ENCODE data around the gene WIPI1.

Gene WIPI1

GRCh38 chr17:68390888-68391545, 66.3 kb downstream of the WIPI1 start:
- Histone ChIP-seq H3K27ac (replicated peaks; ENCODE audit: low read length) (no peak overlapping the region), H3K4me3 (ENCODE audit: low read length in 2 of 2) (no peak overlapping the region), H3K4me2 (ENCODE audit: insufficient read depth, low read length, poor library complexity, severe bottlenecking) (no peak overlapping the region)

GRCh38 chr17:68389041-68389440, 68.3 kb downstream of the WIPI1 start:
- Histone ChIP-seq H3K9me3 (replicated peaks in 1 of 2; ENCODE audit: control insufficient read depth in 2 of 2, insufficient read depth in 1 of 2, low read depth in 1 of 2, low read length in 2 of 2) (no peaks in the 10 kb centered on the region), H3K36me3 (replicated peaks in 1 of 2; ENCODE audit: control insufficient read depth in 2 of 2, insufficient read depth in 2 of 2, low read length in 2 of 2) (no peaks in the 10 kb centered on the region), H2BK12ac (ENCODE audit: low read length) (no peak overlapping the region), H4K91ac (ENCODE audit: low read depth, low read length, poor library complexity) (no peak overlapping the region), H3K4me3 (ENCODE audit: low read length in 2 of 2) (no peak overlapping the region), H2BK120ac (ENCODE audit: low read depth, low read length) (no peak overlapping the region), H2BK5ac (ENCODE audit: low read length) (no peak overlapping the region), H3K4me1 (ENCODE audit: control insufficient read depth in 2 of 2, insufficient read depth in 1 of 2, low read depth in 1 of 2, low read length in 2 of 2) (peaks cover 0 to under 1% of the 10 kb centered on the region in 2 donors), H3K27me3 (ENCODE audit: control insufficient read depth in 3 of 3, insufficient read depth in 3 of 3, low read depth in 1 of 3, low read length in 3 of 3) (no peaks in the 10 kb centered on the region), H3K14ac (ENCODE audit: low read length) (no peak overlapping the region), H3K18ac (ENCODE audit: low read length) (no peak overlapping the region), H2BK15ac (ENCODE audit: low read length) (no peak overlapping the region), H3K9ac (ENCODE audit: low read depth, low read length, poor library complexity) (no peak overlapping the region), H2AK5ac (ENCODE audit: low read depth, low read length) (no peak overlapping the region), H3K27ac (replicated peaks; ENCODE audit: low read length) (no peak overlapping the region), H4K8ac (ENCODE audit: low read depth, low read length) (no peak overlapping the region), H3K79me1 (ENCODE audit: low read depth, low read length) (no peaks in the 10 kb centered on the region), H3K4me2 (ENCODE audit: insufficient read depth, low read length, poor library complexity, severe bottlenecking) (no peak overlapping the region), H3K4ac (ENCODE audit: low read length) (no peak overlapping the region), H3K23ac (ENCODE audit: low read depth, low read length, poor library complexity) (no peak overlapping the region), H2AFZ (ENCODE audit: low read length) (no peak overlapping the region)
- DNase-seq (ENCODE audit: low spot score) = no peak
- WGBS, 2 donors (ENCODE audit: extremely low coverage in 2 of 2, insufficient read length in 2 of 2, insufficient replicate concordance in 1 of 2) = no CpG with 5 or more reads among the region's 7 CpGs

More at GRCh38 chr17:68390888-68391545, 66.3 kb downstream of the WIPI1 start:
- H3K4me1 ChIP-seq (ENCODE audit: control insufficient read depth in 2 of 2, insufficient read depth in 1 of 2, low read depth in 1 of 2, low read length in 2 of 2) = no peaks in the 10 kb centered on the region
- H3K9ac ChIP-seq (ENCODE audit: low read depth, low read length, poor library complexity) = no peak overlapping the region
- no peak overlapping the region for H2BK12ac ChIP-seq (ENCODE audit: low read length)
- H2AFZ ChIP-seq (ENCODE audit: low read length) = no peak overlapping the region
- no peak overlapping the region for H3K23ac ChIP-seq (ENCODE audit: low read depth, low read length, poor library complexity)
- H2BK5ac ChIP-seq (ENCODE audit: low read length) = no peak overlapping the region
- H2BK15ac ChIP-seq (ENCODE audit: low read length) = no peak overlapping the region
- no peaks in the 10 kb centered on the region for H3K27me3 ChIP-seq (ENCODE audit: control insufficient read depth in 3 of 3, insufficient read depth in 3 of 3, low read depth in 1 of 3, low read length in 3 of 3)
- no peak overlapping the region for H3K18ac ChIP-seq (ENCODE audit: low read length)
- H3K79me1 ChIP-seq (ENCODE audit: low read depth, low read length) = no peaks in the 10 kb centered on the region
- WGBS, 2 donors (ENCODE audit: extremely low coverage in 2 of 2, insufficient read length in 2 of 2, insufficient replicate concordance in 1 of 2) = no CpG with 5 or more reads among the region's 11 CpGs
- no peak overlapping the region for H4K91ac ChIP-seq (ENCODE audit: low read depth, low read length, poor library complexity)
- H3K9me3 ChIP-seq (replicated peaks in 1 of 2; ENCODE audit: control insufficient read depth in 2 of 2, insufficient read depth in 1 of 2, low read depth in 1 of 2, low read length in 2 of 2) = peaks cover 2 to 12% of the 10 kb centered on the region in 2 donors
- no peak overlapping the region for H4K8ac ChIP-seq (ENCODE audit: low read depth, low read length)
- H3K14ac ChIP-seq (ENCODE audit: low read length) = no peak overlapping the region
- peaks cover 0 to 11% of the 10 kb centered on the region in 2 donors for H3K36me3 ChIP-seq (replicated peaks in 1 of 2; ENCODE audit: control insufficient read depth in 2 of 2, insufficient read depth in 2 of 2, low read length in 2 of 2)
- H2AK5ac ChIP-seq (ENCODE audit: low read depth, low read length) = no peak overlapping the region
- no peak overlapping the region for H2BK120ac ChIP-seq (ENCODE audit: low read depth, low read length)
- no peak overlapping the region for H3K4ac ChIP-seq (ENCODE audit: low read length)
- no peak for DNase-seq (ENCODE audit: low spot score)

GRCh38 chr17:68387435-68388218, 69.7 kb downstream of the WIPI1 start:
- H2AFZ ChIP-seq (ENCODE audit: low read length) = no peak overlapping the region
- H3K27me3 ChIP-seq (ENCODE audit: control insufficient read depth in 3 of 3, insufficient read depth in 3 of 3, low read depth in 1 of 3, low read length in 3 of 3) = no peaks in the 10 kb centered on the region
- no peak for DNase-seq (ENCODE audit: low spot score)
- no peaks in the 10 kb centered on the region for H3K79me1 ChIP-seq (ENCODE audit: low read depth, low read length)
- H3K4me2 ChIP-seq (ENCODE audit: insufficient read depth, low read length, poor library complexity, severe bottlenecking) = no peak overlapping the region
- no peaks in the 10 kb centered on the region for H3K9me3 ChIP-seq (replicated peaks in 1 of 2; ENCODE audit: control insufficient read depth in 2 of 2, insufficient read depth in 1 of 2, low read depth in 1 of 2, low read length in 2 of 2)
- H2BK5ac ChIP-seq (ENCODE audit: low read length) = no peak overlapping the region
- no peak overlapping the region for H3K9ac ChIP-seq (ENCODE audit: low read depth, low read length, poor library complexity)
- H3K4me1 ChIP-seq (ENCODE audit: control insufficient read depth in 2 of 2, insufficient read depth in 1 of 2, low read depth in 1 of 2, low read length in 2 of 2) = peaks cover 2 to 9% of the 10 kb centered on the region in 2 donors
- H3K4ac ChIP-seq (ENCODE audit: low read length) = no peak overlapping the region
- no peak overlapping the region for H3K27ac ChIP-seq (replicated peaks; ENCODE audit: low read length)
- no peaks in the 10 kb centered on the region for H3K36me3 ChIP-seq (replicated peaks in 1 of 2; ENCODE audit: control insufficient read depth in 2 of 2, insufficient read depth in 2 of 2, low read length in 2 of 2)
- H2AK5ac ChIP-seq (ENCODE audit: low read depth, low read length) = no peak overlapping the region
- H3K4me3 ChIP-seq (ENCODE audit: low read length in 2 of 2) = no peak overlapping the region
- H2BK15ac ChIP-seq (ENCODE audit: low read length) = no peak overlapping the region
- no peak overlapping the region for H3K23ac ChIP-seq (ENCODE audit: low read depth, low read length, poor library complexity)
- H2BK120ac ChIP-seq (ENCODE audit: low read depth, low read length) = no peak overlapping the region
- H3K18ac ChIP-seq (ENCODE audit: low read length) = no peak overlapping the region
- no peak overlapping the region for H3K14ac ChIP-seq (ENCODE audit: low read length)
- no peak overlapping the region for H4K91ac ChIP-seq (ENCODE audit: low read depth, low read length, poor library complexity)
- WGBS, 2 donors (ENCODE audit: extremely low coverage in 2 of 2, insufficient read length in 2 of 2, insufficient replicate concordance in 1 of 2) = no CpG with 5 or more reads among the region's 6 CpGs
- H4K8ac ChIP-seq (ENCODE audit: low read depth, low read length) = no peak overlapping the region
- H2BK12ac ChIP-seq (ENCODE audit: low read length) = no peak overlapping the region

- no peaks in the 10 kb centered on the region for H3K36me3 ChIP-seq (replicated peaks in 1 of 2; ENCODE audit: control insufficient read depth in 2 of 2, insufficient read depth in 2 of 2, low read length in 2 of 2)
- H4K8ac ChIP-seq (ENCODE audit: low read depth, low read length) = no peak overlapping the region
- no peak overlapping the region for H2BK5ac ChIP-seq (ENCODE audit: low read length)
- WGBS, 2 donors (ENCODE audit: extremely low coverage in 2 of 2, insufficient read length in 2 of 2, insufficient replicate concordance in 1 of 2) = no CpG with 5 or more reads among the region's 8 CpGs
- H2BK12ac ChIP-seq (ENCODE audit: low read length) = no peak overlapping the region
- H3K4me2 ChIP-seq (ENCODE audit: insufficient read depth, low read length, poor library complexity, severe bottlenecking) = no peak overlapping the region
- no peak overlapping the region for H2AFZ ChIP-seq (ENCODE audit: low read length)
- no peaks in the 10 kb centered on the region for H3K27me3 ChIP-seq (ENCODE audit: control insufficient read depth in 3 of 3, insufficient read depth in 3 of 3, low read depth in 1 of 3, low read length in 3 of 3)
- H3K14ac ChIP-seq (ENCODE audit: low read length) = no peak overlapping the region
- H3K9me3 ChIP-seq (replicated peaks in 1 of 2; ENCODE audit: control insufficient read depth in 2 of 2, insufficient read depth in 1 of 2, low read depth in 1 of 2, low read length in 2 of 2) = no peaks in the 10 kb centered on the region
- H3K4ac ChIP-seq (ENCODE audit: low read length) = no peak overlapping the region
- H2AK5ac ChIP-seq (ENCODE audit: low read depth, low read length) = no peak overlapping the region
- H3K23ac ChIP-seq (ENCODE audit: low read depth, low read length, poor library complexity) = no peak overlapping the region
- no peak overlapping the region for H3K9ac ChIP-seq (ENCODE audit: low read depth, low read length, poor library complexity)
- peaks cover 5 to 9% of the 10 kb centered on the region in 2 donors for H3K4me1 ChIP-seq (ENCODE audit: control insufficient read depth in 2 of 2, insufficient read depth in 1 of 2, low read depth in 1 of 2, low read length in 2 of 2)
- no peak overlapping the region for H2BK15ac ChIP-seq (ENCODE audit: low read length)
- H4K91ac ChIP-seq (ENCODE audit: low read depth, low read length, poor library complexity) = no peak overlapping the region
- no peak overlapping the region for H3K18ac ChIP-seq (ENCODE audit: low read length)
- no peaks in the 10 kb centered on the region for H3K79me1 ChIP-seq (ENCODE audit: low read depth, low read length)
- H3K27ac ChIP-seq (replicated peaks; ENCODE audit: low read length) = no peak overlapping the region
- DNase-seq (ENCODE audit: low spot score) = no peak
- H3K4me3 ChIP-seq (ENCODE audit: low read length in 2 of 2) = no peak overlapping the region
- H2BK120ac ChIP-seq (ENCODE audit: low read depth, low read length) = no peak overlapping the region
Observed at GRCh38 chr17:68385490-68386215, 71.6 kb downstream of the WIPI1 start.

Data from neuronal stem cell (in vitro differentiated cells).